Hair follicle dermal papilla cell (primary cell): ENCODE data around the gene PEBP1. TPM values are rescaled to one million over a fixed set of nuclear protein-coding genes. Genes with fewer than 3 reads are reported as not detected.

Experiments
- total RNA-seq: library from RNA; depleted of rRNA; stranded (reverse); fragments of >200 nt; gene quantifications from 2 replicates; pipeline ENCODE4 v1.2.3, GENCODE V29; 2012

Gene PEBP1
- total RNA-seq = 141 and 188 TPM in 2 replicates

DNA sequence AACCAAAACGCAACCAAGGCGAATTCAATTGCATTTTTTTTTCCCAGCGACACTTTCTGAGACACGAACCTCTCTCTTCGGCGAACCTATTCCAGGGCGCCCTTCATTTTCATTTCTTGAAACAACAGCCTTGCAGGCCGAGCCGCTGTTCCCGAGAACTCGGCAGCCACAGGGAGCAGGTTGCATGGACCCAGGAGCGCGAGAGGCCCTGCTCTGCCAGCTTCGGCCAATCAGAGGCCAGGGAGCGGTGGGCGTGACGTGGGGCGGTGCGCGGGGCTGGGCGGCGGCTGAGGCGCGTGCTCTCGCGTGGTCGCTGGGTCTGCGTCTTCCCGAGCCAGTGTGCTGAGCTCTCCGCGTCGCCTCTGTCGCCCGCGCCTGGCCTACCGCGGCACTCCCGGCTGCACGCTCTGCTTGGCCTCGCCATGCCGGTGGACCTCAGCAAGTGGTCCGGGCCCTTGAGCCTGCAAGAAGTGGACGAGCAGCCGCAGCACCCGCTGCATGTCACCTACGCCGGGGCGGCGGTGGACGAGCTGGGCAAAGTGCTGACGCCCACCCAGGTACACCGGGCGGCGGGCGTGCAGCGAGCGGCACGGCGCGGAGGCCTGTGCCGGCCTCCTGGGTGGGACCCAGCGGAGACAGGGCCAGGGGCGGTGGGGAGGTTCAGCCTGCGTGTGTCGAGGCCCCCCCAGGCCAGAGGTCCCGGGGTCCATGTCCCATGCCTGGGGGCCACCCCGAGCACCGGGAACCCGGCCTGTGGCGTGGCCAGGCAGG lies at the start of gene PEBP1:
TSS of gene PEBP1 (plus strand) at position 337 of the 771 bp plus-strand sequence. CDS start at position 423, 86 bp downstream.

DNA sequence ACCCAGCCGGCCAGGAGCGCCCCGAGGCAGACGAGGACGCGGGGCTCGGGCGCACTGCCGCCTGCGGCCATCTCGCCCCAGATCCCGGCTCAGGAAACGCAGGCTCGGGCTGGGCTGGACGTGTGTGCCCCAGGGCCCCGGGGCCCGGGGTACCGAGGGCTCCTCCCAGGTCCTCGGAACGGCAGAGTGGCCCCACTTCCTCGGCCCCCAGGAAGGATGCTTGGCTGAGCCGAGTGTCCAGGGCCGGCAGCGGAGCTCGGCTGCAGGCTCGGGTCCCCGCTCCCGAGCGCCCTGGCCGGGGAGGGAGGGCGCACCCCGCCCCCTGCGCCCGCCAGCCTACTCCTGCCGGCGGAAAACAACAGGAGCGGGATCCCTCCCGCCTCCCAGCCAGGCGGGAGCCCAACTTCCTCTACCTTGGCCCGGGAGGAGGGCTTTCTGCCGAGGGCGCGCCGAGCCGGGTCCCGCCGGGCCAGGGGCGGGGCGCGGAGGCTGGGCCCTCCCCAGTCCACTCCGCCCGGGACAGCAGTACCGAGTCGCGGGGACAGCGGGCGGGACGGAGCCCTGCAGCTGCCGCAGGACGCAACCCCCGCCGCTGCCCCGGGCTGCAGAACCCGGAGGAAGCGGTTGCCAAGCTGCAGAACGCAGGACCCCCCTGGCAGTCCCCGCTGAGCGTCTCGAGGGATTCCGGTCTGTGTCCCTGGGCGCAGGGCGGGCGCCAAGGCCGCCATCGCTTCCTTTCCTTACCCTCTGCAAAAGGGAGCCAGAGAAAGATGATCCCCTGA lies 32.1 kb upstream of the PEBP1 start, which contains the start of gene VSIG10:
TSS of gene VSIG10 (minus strand) at position 411 of the 782 bp plus-strand sequence. CDS start at position 71, 340 bp downstream.

Other genes with a start within 250 kb of the PEBP1 start
- 0.16 and 0.61 TPM in 2 replicates for gene KSR2, start 167.1 kb upstream of the PEBP1 start, total RNA-seq
- gene RFC5, start 119.4 kb upstream of the PEBP1 start, total RNA-seq = 5.3 and 8.1 TPM in 2 replicates
- 103 and 104 TPM in 2 replicates for gene WSB2, start 74.9 kb upstream of the PEBP1 start, total RNA-seq
- gene VSIG10, start 32.1 kb upstream of the PEBP1 start, total RNA-seq = 15.5 and 31.8 TPM in 2 replicates
- gene TAOK3, start 236.8 kb downstream of the PEBP1 start, total RNA-seq = 37.6 and 42.4 TPM in 2 replicates
- 32.7 and 38.5 TPM in 2 replicates for gene SUDS3, start 240.4 kb downstream of the PEBP1 start, total RNA-seq